NCI-H526 treated with DMSO at 0.1 percent for 48 hours (cell line): ENCODE data around the gene PTPN7.
"Not testable (repeated sequence)": the region's sequence is repeated elsewhere in the genome, so short reads cannot be mapped to it uniquely, and the experiment has no call there.

Experiments used
- DNase-seq: peaks from one replicate; lab custom pipeline; 2025; lab: John Stamatoyannopoulos, UW

PTPN7 gene

DNA sequence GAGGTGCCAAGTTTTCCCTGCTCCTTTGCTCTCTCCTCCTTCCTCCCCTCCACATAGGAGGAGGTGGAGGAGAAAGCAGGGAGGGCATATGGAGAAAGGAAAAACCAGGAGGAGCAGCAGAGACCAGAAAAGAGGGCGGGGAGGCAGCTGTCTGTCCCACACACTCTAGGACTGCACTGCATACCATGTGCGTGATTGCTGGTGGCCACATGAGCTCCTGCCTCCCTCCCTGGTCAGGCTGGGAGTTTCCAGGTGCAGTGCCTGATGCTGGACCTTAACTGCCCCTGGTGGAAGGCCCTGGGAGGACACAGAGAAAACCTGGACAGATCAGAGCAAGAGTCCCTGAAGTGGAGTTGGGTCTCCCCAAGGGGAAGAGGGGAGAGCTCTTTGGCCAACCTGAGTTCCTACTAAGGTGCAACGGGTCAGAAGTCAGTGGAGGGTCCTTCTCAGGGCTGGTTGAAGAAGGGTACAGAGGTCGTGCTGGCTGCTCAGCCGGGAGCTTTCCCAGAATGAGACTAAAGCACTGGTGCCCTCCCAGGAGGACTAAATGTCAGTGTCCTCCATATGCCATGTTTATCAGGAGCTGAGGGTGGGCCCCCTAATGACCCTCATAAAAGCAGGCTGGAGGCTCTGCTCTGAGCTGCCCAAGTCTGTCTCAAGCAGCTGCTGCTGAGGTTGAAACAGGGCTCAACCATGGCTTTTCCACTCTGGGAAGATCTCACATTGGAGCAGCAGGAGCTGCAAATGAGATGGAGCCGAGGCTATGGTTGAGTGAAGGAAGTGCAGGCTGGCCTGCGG, 29.7 kb upstream of the PTPN7 start:
- no peak for DNase-seq

DNA sequence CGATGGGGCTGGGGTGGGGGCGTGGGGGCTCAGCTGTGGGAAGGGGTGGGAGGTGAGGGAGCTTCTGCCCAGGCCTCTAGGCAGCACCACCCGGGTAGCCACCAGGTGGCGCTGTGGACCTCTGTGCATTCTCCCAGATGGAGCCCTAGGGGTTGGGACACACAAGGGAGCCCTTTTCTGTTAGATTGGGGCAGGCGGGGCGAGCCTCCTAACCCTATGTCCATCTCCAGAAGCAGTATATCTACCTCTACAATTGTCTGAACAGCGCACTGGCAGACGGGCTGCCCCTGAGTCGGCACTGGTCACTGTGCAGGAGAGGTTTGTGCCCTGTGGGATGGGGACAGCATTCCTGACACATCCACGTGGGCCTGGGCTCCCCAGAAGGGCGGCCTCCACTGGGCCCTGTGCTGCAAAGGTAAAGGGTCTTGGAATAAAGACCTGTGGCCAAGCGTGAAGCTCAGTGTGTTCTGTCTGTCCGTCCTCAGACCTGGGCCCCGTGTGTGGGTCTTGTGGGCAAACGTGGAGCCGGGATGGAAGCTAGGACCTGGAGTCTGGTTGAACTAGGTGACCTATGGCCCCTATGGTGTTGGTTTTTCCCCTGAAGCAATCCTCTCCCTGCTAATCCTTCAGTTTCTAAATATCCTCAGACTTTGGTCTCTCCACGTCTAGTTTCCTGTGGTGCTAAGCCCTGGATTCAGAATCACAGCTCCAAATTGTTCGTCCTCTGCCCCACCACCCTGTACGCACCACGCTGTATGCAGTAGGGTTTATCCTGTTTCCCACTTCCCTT, 28.8 kb upstream of the PTPN7 start:
- DNase-seq = peak; percentile 14

DNA sequence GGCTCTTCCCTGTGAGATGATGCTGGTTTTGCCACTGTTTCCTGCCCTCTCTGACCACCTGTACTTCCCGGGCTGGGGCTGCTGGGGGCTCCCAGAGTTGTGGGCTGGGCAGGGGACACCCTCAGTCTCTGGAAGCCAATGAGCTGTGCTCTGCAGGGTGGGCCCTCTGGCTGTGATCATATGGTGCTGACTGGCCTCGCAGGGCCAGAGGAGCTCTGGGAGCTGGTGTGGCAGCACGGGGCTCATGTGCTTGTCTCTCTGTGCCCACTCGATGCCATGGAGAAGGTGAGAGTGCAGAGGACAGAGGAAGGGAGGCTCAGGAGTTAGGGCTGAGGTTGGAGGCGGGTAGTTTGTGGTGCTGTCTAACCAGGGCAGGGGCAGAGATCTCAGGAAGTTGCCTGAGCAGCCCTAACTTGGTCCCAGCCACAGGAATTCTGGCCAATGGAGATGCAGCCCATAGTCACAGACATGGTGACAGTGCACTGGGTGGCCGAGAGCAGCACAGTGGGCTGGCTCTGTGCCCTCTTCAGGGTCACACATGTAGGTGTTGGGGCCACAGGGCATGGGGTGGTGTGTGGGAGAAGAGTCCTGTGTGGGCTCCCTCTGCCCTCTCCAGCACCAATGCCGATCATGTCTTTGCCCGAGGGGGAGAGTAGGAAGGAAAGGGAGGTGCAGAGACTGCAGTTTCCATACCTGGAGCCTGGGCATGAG, 27.4 kb upstream of the PTPN7 start:
- no peak for DNase-seq

DNA sequence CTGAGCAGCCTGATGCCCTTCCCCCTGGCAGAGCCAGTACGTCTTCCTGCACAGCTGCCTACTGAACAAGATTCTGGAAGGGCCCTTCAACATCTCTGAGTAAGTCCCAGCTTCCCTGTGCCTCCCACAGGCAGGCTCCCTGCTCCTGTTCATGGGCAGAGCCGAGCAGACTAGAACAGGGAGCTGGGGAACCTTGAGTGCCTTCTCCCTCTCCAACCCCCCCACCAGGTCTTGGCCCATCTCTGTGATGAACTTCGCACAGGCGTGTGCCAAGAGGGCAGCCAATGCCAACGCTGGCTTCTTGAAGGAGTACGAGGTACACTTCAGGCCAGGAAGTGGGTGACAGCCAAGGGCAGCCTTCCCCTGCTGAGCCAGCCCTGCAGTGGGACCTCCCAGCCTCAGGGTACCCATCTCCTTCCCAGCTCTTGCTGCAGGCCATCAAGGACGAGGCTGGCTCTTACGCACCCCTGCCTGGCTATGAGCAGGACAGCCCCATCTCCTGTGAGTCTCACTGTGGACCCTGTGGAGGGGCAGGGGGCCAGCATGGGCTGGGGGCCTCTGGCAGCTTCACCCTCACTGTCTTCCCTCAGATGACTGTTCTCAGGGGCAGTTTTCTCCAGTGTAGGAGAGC, 26.8 kb upstream of the PTPN7 start:
- no peak for DNase-seq

DNA sequence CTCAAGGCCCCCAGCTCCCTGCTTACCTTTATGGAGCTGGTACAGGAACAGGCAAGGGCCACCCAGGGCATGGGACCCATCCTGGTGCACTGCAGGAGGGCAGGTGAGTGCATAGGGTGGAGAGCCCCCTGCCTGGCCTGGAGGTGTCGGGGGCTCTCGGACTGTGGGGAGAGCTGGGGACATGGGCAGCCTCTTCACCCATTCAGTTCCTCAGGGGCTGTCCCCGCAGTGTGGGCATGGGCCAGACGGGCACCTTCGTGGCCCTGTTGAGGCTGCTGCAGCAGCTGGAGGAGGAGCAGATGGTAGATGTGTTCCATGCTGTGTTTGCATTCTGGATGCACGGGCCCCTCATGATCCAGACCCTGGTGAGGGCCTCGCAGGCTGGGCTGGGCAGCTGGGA, 25.9 kb upstream of the PTPN7 start:
- DNase-seq = no peak

DNA sequence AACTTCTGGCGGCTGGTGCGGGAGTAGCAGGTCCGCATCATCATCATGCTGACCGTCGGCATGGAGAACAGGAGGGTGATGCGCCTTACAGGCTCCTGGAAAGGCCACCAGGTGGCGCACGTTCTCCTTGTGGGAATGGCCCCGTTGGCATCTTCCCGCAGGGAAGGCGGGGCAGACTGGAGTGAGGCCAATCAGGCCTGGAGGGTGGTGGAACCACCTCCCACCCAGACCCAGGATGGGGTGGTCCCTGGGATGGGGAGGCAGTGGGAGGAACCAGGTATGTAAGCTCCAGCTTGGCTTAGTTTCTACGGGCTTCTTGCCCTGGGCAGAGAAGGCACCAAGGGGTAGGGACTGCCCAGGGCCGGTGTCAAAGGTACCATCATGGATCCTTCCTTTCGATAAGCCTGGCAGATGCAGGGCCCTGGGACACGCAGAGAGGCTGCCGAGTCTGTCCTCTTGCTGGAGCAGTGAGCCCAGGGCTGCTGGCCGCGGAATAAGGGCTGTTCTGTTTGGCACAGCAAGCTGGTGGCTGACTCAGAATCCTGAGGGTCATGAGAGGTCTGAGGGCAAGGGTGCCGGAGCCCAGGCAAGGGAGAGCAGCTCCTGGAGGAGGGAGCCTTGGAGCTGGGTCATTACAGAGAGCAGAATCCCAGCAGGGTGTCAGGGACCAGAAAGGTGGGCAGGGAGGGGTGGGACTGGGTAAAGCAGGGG, 24.5 kb upstream of the PTPN7 start:
- peak; percentile 36 for DNase-seq

DNA sequence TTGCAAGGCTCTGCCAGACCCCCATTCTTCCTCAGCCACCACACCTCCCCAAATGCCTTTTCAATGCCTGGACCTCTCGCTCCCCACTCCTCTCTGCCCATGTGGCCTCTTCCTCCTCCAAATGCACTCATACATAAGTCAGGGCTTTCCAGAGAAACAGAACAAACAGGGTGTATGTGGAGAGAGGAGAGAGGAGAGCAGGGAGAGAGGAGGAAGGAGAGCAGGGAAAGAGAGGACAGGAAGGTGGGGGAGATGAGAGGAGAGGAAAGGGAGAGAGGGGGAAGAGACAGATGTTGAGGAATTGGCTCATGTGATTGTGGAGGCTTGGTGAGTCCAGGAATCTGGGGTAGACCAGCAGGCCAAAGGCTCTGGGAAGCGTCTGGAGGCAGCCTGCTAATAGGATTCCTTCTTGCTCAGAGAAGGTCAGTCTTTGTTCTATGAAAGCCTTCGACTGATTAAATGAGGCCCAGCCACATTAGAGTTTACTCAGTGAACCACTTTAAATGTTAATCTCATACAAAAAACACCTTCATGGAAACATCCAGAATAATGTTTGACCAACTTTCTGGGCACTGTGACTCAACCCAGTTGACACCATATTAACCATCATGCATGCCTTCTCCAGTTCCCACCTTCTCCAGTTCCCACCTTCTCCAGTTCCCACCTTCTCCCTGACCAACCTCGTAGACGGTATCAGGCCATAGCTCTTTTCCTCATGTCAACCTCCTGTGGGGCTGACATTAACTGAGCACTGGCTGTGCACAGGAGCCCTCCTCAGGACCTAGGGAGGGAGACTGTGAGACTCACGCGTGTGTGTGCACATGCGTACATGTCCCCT, 21.9 kb upstream of the PTPN7 start:
- no peak for DNase-seq

DNA sequence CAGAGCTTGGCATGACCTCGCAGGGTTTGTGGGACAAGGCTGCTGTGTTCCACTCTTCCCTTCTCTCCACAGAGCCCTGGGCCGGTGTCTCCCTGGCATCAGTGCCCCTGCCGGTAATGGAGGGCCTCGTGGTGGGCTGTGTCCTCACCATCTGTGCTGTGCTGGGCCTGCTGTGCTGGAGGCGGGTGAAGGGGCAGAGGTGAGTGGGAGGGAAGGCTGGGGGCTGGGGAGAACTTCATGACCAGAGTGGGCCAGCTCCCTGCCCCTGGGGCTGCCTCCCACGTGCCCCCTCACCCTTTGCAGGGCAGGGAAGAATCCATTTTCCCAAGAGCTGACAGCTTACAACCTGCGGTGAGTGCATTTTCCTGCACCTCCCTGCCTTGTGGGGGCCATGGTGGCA, 21.2 kb upstream of the PTPN7 start:
- DNase-seq = no peak

DNA sequence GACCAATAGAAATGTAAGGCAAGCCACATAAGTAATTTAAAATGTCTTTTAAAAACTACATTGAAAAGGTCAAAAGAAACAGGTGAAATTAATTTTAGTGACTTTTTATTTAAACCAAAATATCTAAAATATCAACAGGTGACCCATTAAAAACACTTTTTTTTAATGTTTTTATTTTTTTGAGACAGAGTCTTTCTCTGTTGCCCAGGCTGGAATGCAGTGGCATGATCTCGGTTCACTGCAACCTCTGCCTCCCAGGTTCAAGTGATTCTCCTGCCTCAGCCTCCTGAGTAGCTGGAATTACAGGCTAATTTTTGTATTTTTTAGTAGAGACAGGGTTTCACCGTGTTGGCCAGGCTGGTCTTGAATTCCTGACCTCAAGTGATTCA, 20.3 kb upstream of the PTPN7 start:
- not testable (repeated sequence) for DNase-seq

DNA sequence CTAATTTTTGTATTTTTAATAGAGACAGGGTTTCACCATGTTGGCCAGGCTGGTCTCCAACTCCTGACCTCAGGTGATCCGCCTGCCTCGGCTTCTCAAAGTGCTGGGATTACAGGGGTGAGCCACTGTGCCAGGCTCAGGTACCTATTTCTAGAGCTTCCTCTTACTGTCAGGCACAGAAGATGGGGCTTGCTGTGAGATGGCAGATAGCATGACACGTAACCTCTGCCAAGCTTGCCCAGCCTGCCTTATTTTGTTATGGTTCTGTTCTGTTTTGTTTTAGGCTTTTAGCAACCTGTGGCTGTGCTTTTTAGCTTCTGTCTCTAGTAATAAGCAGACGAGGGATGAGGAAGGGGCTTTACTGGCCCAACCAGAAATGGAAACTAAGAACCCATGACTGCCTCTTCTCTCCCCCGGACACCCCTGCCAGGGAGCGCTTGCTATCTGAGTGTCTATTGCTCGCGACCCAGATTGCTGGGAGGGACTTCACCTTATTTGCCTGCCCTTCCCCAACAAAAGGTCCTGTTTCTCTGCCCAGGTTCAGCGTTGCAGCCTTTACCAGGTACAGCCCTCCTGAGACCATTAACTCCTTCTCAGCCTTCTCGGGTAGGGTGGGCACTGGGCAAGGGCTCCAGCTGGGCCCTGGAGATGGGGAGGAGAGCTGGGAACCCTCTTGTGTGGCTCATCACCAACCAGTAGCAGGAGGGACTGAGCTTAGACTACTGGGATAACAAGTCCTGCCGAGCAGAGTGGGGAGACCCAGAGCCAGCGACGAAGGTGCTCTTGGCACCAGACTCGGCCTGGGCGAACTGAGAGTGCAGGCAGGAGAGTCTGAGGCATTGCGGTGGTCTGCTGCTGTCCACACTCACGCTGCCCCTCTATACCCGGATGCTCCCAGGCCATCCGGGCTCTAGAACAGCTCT, 19.7 kb upstream of the PTPN7 start:
- no peak for DNase-seq

DNA sequence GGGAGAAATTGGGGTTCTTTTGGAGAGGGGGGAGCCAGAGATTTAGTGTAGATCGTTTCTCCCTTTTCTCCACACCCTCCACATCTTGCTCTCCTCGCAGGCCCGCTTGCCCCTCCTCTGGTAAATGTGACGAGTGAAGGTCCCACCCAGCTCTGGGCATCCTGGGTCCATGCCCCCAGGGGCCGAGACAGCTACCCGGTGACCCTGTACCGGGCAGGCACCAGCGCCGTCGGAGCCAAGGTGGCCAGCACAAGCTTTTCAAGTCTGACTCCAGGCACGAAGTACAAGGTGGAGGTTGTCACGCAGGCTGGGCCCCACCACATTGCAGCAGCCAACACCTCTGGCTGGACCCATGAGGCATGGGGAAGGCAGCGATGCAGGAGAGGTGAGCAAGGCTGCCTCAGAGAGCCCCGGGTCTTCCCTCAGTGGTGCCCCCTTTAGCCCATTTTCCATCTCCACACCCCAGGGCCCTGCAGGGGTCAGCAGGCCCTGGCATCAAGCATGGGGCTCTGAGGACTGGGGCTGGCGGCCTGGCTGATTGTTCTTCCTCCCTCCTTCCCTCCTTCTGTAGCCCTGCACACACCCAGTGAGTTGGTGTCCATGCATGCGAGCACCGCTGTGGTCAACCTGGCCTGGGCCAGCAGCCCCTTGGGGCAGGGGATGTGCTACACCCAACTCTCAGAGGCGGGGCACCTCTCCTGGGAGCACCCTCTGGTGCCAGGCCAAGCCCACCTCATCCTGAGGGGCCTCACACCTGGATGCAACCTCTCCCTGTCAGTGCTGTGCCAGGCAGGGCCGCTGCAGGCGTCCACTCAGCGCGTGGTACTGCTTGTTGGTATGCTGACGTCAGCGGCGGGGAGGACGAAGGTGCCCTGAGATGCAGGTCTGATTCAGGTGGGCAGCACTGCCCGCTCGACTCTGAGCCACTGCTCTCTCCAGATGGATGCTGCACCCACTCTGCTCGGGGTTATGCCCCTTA, 16.8 kb upstream of the PTPN7 start:
- DNase-seq = no peak

DNA sequence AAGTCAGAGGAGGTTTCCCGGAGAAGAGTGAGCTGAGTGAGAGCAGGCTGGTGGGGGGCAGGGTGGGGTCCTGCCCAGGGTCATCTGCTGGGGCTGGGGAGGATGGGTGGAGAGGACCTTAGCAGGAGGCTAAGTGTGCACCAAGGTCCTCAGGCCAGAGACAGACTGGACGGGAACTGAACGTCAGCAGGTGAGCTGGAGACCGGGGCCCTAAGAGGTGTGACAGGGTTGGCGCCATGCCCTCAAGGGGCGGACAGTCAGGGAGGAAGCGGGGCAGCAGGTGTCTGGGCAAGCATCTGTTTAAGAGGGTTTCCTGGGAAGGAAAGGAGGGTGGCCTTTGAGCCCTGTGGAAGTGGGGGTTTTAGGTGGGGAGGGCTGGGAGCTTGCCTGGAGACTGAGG, 13.6 kb upstream of the PTPN7 start:
- DNase-seq = no peak

DNA sequence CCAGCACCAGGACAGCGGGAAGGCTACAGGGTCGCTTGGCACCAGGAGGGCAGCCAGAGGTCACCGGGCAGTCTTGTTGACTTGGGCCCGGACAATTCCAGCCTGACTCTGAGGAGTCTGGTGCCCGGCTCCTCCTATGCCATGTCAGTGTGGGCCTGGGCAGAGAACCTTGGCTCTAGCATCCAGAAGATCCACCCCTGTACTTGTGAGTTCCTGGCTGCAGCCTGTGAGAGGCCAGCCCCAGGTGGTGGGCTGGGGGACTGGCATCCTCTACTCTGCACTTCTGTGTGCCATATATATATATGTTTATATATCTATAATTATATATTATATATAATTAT, 11.6 kb upstream of the PTPN7 start:
- no peak for DNase-seq

DNA sequence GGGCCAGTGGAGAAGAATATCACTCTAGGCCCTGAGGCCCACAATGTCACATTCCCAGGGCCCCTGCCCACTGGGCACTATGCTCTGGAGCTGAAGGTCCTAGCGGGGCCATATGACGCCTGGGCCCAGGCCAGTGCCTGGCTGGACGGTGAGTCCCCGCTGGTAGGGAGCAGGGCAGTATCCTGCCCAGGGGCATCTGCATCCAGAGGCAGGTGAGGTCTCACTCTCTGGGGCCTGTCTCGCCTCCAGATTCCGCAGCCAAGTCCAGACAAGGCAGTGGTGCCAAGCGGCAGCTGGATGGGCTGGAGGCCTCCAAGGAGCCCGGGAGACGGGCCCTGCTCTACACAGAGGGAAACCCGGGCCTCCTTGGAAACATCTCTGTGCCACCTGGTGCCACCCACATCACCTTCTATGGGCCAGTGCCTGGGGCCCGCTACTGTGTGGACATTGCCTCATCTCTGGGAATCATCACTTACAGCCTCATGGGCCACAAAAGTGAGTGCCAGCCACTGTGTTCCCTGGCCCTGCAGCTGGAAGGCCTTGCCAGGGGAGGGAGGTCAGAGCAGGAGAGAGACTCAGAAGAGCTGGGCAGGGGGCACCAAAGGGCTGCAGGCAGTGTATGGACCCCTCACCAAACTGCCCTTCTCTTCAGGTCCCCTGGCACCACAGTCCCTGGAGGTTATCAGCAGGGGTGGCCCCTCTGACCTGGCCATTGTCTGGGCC, 11.1 kb upstream of the PTPN7 start:
- DNase-seq = no peak

DNA sequence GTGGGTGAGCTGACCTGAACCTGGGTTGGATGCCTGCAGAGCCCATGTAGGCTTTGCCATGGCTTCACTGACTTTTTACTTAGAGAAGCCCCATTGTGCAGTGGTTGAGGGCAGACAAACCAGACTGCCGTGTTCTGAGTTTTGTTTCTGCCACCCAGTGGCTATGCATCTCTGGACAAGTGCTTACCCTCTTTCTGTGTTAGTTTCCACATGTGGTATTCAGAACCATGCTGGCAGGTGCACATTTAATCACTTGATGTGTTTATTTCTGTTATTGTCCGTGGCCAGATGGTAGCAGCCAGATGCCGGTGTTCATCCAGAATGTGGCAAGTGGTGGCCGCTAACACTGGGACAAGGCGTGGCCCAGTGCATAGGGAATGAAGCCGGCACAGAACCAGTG, 10.3 kb upstream of the PTPN7 start:
- DNase-seq = peak; percentile 8

DNA sequence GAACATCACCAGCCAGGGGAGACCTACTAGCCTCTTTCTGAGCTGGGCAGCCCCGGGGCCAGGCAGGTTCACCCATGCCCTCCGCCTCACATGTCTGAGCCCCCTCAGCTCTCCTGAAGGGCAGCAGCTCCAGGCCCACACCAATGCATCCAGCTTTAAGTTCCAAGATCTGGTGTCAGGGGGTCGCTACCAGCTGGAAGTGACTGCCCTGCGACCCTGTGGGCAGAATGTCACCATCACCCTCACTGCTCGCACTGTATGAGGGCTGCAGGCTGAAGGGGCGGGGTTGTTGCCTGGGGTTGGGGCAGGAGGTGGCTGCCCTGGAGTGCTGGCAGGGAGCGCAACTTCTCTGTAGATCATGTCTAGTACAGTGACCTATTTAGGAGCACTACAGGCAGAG, 8.5 kb upstream of the PTPN7 start:
- DNase-seq = no peak

DNA sequence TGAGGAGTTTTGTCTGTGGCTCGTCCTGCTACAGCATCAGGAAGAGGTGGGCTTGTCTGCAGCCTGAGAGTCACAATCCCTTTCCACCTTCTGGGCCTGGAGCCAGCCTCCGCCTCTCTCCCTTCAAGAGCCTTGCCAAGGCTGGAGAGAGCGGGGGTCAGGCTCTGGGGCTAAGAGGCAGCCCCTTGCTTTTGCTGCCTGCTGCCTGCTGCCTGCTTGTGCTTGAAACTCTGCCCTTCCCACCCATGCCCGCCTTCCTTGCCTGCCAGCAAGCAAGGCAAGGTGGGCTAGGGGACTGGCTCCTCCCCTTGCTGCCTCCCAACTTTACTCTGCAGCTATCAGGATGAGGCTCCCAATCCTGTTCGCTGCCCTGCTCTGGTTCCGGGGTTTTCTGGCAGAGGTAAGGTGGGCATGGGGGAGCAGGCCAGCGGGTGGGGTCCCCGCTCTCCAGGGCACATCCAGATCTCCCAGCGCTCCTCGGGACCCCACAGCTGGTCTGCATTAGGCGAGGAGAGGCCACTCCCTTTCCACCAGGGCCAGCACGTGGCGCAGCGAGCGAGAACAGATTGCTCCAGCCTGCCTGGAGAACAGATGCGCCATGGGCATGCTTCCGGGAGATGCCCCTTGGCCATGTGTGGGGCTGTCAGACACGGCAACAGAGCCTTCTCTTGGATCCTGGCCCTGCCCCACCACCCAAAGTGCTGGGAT, 7.5 kb upstream of the PTPN7 start:
- no peak for DNase-seq
